Dermis blood vessel endothelial cell (primary cell): ENCODE measurements around the gene PTPRC. TPM values are rescaled to one million over a fixed set of nuclear protein-coding genes. Genes with fewer than 3 reads are reported as not detected.
"Not testable (repeated sequence)": the region's sequence is repeated elsewhere in the genome, so short reads cannot be mapped to it uniquely, and the experiment has no call there.

Source experiments
- DNase-seq: peaks from one replicate; pipeline ENCODE4 v3.0.0; 2010
- total RNA-seq: library from RNA; depleted of rRNA; stranded (reverse); fragments of >200 nt; gene quantifications from 2 replicates; pipeline ENCODE4 v1.2.3, GENCODE V29; 2014

Gene PTPRC, protein sequence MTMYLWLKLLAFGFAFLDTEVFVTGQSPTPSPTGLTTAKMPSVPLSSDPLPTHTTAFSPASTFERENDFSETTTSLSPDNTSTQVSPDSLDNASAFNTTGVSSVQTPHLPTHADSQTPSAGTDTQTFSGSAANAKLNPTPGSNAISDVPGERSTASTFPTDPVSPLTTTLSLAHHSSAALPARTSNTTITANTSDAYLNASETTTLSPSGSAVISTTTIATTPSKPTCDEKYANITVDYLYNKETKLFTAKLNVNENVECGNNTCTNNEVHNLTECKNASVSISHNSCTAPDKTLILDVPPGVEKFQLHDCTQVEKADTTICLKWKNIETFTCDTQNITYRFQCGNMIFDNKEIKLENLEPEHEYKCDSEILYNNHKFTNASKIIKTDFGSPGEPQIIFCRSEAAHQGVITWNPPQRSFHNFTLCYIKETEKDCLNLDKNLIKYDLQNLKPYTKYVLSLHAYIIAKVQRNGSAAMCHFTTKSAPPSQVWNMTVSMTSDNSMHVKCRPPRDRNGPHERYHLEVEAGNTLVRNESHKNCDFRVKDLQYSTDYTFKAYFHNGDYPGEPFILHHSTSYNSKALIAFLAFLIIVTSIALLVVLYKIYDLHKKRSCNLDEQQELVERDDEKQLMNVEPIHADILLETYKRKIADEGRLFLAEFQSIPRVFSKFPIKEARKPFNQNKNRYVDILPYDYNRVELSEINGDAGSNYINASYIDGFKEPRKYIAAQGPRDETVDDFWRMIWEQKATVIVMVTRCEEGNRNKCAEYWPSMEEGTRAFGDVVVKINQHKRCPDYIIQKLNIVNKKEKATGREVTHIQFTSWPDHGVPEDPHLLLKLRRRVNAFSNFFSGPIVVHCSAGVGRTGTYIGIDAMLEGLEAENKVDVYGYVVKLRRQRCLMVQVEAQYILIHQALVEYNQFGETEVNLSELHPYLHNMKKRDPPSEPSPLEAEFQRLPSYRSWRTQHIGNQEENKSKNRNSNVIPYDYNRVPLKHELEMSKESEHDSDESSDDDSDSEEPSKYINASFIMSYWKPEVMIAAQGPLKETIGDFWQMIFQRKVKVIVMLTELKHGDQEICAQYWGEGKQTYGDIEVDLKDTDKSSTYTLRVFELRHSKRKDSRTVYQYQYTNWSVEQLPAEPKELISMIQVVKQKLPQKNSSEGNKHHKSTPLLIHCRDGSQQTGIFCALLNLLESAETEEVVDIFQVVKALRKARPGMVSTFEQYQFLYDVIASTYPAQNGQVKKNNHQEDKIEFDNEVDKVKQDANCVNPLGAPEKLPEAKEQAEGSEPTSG (N-terminal part only)
- not detected in 2 replicates for total RNA-seq

DNA sequence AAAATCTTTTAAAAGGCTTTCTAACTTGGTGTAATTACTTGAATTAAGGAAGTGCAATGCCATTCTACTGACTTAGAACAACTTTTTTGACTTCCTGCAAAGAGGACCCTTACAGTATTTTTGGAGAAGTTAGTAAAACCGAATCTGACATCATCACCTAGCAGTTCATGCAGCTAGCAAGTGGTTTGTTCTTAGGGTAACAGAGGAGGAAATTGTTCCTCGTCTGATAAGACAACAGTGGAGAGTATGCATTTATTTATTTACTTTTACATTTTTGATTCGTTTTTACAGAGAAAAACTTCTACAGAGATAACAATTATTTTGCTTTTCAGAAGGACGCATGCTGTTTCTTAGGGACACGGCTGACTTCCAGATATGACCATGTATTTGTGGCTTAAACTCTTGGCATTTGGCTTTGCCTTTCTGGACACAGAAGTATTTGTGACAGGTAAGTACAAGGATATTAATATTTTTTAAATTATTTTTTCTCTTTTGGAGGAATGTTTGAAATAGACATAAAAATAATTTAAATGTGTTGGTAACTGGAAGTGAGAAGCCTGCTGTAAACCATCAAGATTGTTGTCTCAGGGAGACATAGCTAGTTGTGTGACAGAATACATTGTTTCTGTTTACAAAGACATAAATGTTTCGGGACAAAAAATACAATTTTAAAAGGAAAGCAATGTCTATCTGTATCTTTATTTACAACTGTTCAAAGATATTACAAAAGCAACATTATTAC, at the start of gene PTPRC:
Gene PTPRC (plus strand): TSS at position 147 of the 742 bp plus-strand sequence. CDS start 229 bp downstream, at position 376.
- DNase-seq = no peak

DNA sequence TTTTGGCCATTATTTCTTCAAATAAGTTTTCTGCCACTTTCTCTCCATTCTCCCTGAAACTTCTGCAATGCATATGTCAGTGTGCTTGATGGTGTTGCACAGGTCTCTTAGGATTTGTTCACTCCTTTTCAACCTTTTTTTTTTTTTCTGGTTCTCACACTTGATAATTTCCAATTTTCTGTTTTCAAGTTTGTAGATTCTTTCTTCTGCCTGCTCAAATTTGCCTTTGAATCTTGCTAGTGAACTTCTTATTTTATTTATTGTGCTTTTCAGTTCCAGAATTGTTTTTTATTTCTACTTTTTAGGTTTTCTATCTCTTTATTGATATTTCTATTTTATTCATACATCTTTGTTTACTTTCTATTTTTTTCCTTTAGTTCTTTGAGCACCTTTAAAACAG, 48.4 kb upstream of the PTPRC start:
- no peak for DNase-seq

DNA sequence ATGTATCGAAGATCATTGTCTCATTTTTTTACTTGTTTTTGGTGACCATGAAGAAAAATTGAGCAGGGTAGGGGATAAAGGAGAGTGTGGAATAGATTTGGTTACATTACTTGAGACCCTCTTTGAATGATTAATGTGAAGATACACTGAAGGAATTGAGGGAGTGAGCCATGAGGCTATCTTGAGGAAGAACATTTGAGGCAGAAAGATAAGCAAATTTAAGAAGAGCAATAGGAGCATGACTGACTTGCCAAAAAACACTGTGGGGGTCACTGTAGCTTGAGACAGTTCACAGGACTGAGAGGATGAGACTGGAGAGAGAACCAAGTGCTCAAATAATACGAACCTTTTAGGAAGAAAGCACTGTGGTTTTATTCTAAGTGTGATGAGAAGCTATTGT, 43.1 kb upstream of the PTPRC start:
- no peak for DNase-seq

DNA sequence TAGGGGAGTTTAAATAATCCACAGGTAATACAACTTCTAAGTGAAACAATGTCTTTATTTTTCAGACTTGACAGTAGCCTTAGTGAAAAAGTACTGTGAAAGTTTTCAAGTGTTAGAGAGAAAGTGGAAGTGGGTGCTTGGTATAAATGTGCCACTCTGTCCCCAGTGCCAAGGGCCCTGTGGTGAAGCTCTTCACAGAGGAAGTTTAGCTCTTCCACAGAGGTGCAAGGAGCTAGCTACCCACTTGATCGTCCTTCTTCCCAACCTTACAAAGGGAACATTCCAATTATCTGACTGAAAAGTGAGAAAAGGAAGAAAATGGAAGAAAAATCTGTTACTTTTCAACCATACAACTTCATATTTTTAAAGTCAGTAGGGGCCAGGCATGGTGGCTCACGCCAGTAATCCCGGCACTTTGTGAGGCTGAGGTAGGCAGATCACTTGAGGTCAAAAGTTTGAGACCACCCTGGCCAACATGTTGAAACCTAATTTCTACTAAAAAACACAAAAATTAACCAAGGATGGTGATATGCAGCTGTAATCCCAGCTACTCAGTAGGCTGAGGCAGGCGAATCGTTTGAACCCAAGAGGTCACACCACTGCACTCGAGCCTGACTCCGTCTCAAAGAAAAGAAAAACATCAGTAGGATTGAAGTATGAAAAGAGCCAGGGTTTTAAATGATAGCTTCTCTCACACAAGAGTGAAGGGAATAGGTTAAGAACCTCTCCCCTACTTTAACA, 41.0 kb upstream of the PTPRC start:
- no peak for DNase-seq

DNA sequence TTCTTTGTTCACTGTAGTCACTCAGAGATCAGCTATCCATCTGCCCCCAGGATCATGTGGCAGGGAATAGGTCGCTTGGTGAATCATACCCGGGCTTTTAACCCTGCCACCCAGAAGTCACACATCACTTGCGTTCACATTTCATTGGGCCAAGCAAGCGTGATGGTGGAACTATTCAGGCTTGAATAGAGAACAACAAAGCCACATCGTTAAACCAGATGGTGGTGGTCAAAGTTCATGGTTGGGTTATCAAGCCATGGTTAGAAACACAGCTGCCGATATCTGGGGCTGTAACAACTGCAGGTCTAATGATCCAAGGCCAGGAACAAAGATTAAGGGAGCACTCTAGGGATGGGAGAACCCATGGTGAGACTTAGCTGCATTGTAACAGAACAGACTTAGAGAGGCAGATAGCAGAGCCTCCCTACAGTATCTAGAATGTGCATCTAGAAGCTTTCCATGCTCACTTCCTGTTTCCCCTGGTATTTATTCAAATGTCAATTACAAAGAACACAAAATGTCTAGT, 40.0 kb upstream of the PTPRC start:
- DNase-seq = no peak

DNA sequence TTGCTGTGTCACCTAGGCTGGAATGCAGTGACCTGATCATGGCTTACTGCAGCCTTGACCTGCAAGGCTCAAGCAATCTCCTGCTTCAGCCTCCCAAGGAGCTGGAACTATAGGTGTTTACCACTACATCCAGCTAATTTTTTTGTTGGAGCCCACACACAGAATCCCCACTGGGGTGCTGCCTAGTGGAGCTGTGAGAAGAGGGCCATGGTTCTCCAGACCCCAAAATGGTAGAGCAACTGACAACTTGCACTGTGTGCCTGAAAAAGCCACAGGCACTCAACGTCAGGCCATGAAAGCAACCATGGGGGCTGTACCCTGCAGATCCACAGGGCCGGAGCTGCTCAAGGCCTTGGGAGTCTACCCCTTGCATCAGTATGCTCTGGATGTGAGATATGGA, 39.1 kb upstream of the PTPRC start:
- no peak for DNase-seq

DNA sequence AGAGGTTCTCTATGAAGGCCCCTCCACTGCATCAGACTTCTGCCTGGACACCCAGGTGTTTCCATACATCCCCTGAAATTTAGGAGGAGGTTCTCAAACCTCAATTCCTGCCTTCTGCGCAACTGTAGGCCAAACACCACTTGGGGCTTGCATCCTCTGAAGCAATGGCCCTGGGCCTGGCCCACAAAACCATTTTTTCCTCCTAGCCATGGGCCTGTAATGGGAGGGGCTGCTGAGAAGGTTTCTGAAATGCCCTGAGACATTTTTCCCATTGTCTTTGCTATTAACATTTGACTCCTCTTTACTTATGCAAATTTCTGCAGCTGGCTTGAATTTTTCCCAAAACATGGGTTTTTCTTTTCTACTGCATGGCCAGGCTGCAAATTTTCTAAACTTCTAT, 37.9 kb upstream of the PTPRC start:
- no peak for DNase-seq

DNA sequence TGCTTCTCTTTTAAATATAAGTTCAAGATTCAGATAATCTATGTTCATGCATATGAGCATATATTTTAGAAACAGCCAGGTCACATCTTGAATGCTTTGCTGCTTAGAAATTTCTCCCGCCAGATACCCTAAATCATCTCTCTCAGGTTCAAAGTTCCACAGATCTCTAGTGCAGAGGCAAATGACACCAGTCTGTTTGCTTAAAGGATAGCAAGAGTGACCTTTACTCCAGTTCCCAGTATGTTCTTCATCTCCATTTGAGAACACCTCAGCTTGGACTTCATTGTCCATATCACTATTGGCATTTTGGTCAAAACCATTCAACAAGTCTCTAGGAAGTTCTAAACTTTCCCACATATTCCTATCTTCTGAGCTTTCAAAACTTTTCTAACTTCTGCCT, 37.5 kb upstream of the PTPRC start:
- DNase-seq = not testable (repeated sequence)

DNA sequence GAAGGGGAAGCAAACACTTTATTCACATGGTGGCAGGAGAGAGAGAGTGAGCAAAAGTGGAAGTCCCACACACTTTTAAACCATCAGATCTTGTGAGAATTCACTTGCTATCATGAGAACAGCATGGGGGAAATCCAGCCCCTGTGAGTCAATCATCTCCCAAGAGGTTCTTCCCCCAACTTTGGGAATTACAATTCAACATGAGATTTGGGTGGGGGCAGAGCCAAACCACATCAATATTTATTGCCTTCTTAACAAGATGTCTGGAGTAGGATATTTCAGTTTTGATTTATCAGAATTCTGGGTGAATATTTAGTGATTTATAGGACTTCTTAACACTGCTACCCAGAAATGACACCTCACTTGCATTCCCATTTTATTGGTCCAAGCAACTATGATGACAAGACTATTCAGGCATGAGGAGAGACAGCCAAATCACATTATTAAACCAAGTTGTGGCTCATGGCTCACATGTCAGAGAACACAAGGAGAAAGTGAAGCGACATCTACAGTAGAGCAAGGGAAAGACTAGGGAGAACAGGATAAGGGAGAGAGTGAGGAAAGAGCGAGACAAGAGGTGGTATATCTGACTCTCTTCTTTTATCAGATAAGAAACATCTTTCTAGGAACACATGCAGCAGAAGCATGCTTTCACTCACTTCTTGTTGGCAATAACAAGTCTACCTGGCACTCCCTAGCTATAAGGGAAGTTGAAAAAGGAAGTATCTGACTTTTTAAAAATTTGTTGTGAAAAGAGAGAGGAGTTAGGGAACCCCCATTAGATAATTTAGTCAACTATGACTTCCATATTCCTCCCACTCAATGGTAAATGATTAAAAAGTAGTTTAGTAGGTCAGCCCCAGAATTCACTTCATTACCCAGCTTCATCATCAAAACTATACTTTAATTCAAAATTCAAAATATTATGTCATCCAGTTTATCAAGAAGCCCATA, 36.6 kb upstream of the PTPRC start:
- no peak for DNase-seq

DNA sequence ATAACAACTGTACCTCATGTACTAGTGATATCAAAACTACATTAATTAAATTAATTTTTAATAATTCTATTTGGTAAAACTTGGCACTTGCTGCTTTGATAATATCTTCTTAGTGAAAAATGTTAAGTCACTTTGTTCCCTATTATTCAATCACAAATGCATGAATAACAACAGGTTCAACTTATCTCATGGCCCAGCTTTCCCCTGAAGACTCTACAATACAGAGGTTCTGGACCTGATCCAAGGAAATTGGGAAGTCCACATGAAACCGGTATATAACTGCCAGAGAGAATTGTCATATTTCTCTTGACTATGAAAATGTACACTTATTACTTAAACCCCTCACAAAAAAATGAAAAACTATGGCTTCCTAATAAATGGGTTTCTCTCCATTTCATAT, 33.9 kb upstream of the PTPRC start:
- peak; percentile 49 for DNase-seq

DNA sequence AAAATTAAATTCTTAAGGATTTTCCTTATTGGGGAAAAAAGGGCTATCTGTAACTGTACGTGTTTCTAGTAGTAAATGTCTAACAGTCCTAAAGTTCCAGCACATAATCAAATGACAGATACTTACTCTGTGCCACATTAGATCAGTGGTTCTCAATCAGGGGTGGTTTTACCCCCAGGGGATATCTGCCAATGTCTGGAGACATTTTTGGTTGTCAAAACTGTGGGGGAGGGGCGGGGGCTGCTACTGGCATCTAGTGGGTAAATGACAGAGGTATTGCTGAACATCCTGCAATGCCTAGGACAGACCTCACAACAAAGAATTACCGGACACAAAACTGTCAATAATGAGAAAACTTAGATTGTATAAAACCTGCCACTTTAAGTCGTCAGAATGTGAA, 33.4 kb upstream of the PTPRC start:
- no peak for DNase-seq

DNA sequence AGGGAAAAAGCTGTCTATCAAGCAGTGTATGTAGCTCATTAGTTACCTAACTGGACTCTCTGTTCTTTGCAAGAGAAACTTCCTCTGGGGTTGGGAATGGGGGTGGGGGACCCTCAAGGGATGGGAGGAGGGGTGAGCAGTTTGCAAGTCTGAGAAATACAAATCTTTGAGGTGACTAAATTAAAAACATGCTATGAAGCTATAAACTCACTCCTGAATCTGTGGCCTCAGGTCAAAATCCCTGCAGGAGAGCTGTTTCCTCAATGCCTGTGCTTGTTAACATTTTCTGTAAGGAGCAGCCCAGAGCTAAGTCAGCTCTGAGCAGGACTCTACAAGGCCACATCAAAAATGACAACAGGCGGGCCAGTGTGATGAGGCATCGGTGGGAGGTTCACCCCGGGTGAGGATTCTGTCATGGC, 32.8 kb upstream of the PTPRC start:
- DNase-seq = no peak

DNA sequence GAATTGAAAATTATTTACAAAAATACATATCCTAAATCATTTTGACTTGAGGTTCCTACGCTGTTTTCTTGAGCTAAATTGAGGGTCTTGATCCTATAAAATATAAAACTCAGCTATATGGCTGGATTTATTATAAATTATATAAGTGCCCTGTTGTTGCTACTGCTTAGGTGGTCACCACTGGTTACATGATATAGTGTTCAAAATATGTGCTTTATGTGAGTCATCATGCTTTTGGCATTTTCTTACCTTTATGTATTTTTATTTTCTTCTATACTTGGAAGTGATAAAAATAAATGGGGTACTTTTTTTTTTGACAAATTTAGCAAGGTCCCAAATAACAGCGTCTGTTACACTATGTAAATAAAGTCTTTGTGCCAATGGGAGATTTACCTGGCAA, 31.1 kb upstream of the PTPRC start:
- DNase-seq = no peak

DNA sequence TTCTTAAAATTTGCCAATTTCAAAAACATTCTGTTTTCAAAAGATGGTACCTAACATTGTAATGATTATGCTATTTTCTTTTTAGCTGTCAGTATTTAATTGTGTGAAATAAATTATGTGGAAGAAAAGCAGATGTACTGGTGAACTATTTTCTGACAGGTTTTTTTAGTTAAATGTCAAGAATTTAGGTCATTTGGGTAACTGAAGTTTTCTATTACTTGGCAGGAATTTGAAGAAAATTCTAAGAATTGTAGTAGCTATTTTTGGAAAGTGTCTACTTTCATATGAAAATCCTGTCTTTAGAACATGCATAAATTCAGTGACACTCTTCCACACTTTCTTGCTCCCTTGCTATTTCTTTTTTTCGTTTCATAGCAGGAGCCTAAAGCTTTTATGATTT, 28.5 kb upstream of the PTPRC start:
- DNase-seq = no peak

DNA sequence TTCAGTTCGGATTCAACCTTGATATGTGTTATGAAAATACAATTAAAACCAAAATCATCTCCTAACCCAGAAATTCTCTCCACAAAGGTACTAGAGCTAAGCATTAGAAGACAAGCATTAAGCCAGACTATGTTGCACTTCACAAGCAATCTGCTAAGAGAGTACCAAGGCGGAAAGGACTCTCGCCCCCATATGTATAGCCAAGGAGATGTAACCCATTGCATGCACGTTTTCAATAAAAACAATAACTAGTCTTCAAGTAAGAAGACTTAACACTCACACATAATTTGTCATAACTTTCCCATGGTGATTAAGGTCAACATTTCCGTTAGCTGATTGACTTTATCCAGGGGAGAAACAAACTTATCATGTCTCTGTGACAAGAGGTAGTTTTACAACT, 27.6 kb upstream of the PTPRC start:
- no peak for DNase-seq

DNA sequence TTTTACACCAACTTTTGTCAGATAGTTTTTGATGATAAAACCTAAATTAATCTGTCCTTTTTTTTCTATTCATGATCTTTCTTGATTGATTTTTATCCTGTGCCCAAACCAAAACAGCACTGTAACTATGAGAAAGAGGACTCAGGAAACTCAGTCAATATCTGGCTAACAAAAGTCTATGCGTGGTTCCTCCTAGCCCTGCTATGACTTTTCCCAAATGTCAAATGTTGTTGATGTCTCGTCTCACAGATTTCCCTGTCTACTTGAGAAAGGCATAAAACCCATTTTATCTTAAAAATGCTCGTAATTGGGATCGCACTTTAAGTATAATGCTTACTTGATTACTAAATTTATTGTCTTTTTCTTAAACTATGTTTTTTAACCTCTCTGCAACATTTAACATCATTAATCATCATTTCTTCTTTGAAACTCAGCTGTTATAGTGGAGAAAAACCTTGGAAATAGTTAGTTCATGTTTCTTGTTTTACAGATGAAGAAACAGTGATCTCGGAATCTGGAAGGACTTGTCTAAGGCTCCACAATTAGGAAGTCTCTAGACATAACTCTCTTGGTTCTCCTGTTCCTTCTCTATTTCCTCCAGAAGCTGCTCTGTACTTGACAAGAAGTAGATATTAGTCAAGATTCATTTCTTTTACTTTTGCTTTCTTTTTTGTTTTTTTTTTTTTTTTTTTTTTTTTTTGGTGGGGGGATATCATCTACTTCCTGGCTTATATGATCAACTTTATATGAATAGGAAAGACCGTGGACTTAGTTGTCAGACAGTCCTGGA, 26.2 kb upstream of the PTPRC start:
- DNase-seq = no peak

DNA sequence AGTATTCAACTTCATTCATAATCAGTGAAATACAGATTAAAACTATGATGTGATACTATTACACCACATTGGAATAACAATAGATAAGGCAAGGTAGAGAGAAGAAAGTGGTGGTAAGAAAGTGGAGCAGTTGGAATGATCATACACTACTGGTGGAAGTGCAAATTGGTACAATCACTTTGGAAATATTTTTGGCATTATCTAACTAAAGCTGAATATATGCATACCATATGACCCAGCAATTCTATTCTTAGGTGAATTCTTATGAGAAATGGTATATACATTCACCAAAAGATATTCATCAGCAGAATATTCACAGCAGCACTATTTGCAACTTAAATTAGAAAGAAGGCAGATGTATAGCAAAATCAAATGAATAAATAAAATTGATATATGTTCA, 21.4 kb upstream of the PTPRC start:
- no peak for DNase-seq

DNA sequence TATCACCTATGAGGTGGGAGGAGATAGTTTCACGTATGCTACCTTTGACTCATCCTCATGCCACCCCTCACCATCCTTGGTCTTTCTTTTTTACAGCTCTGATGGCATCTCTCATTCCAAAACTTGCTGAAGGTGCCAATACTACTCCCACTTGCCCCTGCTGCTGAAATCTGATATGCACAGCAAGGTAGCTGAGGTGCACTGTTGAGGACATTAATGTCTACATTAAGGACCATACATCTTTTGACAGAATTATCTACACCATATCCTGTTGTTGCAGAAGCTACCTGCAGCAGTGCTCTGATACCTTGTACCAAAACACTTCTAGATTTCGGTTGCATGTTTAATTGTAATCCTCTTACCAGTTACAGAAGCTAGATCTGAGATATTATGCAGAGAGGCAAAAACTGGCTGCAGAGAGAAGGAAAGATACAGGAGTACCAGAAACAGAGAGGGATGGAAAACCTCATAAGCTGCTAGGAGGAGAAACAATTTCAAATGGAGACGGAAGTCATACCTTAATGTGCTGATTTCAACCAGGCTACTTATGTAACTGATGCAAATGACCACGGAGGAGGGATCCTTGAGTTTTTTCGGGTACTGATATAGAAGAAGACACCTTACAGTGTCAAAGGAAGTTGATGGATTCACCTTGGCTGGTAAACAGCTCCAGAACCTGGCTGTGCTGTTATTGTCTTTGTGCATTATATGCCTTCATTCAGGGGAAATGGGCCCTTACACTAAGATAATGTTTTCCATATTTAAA, 19.3 kb upstream of the PTPRC start:
- no peak for DNase-seq
